HG03457 (cell line): Measurements from ENCODE around the gene ST6GAL1.

Experiments
- ATAC-seq: cut with Tn5 transposase; IDR thresholded peaks from one replicate; pipeline ENCODE4 v1.9.1; 2021; ENCODE audit warnings: moderate number of reproducible peaks; ENCODE audit not compliant: unreplicated experiment

Gene ST6GAL1

DNA sequence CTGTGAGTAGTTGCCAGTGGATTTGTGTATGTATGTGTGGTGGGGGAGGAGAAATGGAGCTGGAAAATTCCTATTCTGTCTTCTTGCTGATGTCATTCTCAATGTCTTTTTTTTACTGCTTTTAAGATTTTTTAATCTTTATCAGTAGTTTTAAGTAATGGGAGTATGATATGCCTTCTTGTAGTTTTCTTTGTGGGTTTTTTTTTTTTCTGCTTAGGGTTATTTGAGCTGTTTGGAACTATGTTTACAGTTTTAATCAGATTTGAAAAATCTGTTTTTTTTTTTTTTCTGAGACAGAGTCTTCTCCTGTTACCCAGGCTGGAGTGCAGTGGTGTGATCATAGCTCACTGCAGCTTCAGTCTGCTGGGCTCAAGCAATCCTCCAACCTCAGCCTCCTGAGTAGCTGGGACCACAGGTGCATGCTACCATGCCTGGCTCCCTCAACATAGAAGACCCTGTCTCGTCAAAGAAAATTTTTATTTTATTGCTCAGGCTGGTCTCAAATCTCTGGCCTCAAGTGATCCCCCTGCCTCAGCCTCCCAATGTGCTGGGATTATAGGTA, 171.8 kb downstream of the ST6GAL1 start:
- no peak for ATAC-seq

- no peak for ATAC-seq
Observed at GRCh38 chr3:187103251-187103650, 172.9 kb downstream of the ST6GAL1 start.

DNA sequence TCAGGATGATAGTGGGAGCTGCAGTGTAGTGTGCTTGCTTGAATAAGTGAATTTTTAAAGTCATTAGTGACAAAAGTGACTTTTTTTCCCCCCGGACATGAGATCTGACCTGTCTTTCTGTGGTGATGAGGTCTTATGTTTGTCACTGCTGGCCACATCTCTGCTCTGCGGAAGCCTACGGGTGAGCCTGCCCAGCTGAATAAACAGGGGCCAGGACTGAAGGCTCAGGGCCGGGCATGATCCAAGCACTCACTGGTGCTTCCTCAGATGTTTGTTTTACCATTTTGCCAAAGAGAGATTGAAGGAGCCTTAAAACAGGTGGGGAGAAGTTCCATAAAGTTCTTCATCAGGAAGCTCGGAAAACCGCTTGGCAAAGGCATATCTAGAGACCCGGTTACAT, 174.0 kb downstream of the ST6GAL1 start:
- no peak for ATAC-seq

- no peak for ATAC-seq
Observed at GRCh38 chr3:187104933-187105332, 174.6 kb downstream of the ST6GAL1 start.

GRCh38 chr3:187105700-187106099, 175.4 kb downstream of the ST6GAL1 start:
- ATAC-seq, result no peak

DNA sequence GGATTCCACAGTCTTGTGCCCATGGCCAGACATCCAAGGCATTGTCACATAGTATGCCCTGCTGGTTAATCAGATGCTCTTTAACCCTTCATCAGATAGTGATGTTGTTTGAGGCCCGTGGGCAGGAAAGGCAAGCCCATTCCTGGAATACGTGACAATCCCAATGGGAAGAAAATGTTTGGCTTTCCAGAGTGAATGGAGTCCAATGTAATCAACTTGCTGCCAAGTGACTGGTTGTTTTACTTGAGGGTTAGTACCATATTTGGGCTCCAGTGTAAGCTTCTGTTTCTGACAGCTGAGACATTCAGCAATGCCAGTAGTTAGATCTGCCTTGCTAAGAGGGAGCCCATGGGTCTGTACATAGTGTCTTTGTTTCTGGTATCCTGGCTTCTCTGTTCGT, 177.7 kb downstream of the ST6GAL1 start:
- no peak for ATAC-seq

- ATAC-seq, result no peak
Observed at GRCh38 chr3:187110156-187110555, 179.8 kb downstream of the ST6GAL1 start.

DNA sequence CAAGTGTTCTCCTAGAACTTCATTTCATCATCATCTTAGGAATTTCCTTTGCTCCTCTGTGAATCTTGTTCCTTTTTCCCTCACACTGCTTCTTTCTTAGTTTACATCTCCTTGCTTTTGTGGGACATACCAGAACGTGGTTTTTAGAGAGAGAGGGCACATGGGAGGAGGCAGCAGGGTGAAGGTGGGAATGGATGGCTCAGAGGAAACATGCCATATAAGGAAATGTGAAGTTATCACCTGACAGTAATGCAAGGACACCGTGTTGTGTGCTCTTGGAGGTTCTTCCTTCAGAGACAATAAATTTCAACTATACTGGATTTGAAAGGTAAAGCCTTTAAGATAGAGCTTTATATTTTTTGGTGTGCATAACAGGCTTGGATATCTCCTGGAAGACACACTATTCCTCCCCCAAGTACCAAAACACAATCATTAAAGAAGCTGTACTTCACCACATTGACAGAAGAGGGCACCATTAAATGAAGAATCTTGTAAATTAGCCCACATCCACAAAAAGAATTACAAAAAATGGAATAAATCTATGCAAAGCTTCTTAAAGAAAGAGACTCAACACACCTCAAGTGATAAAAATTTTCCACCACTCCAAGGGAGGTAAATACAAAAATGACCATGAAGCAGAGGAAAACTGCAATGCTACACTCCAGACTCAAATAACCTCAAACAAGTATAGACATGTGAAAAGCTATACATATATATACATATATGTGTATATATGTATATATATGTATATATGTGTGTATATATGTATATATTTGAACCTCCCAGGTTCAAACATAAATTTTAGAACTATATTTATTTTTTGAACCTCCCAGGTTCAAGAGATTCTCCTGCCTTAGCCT, 182.8 kb downstream of the ST6GAL1 start:
- no peak for ATAC-seq

GRCh38 chr3:187114511-187114910, 184.2 kb downstream of the ST6GAL1 start:
- ATAC-seq, result no peak

- no peak for ATAC-seq
Observed at GRCh38 chr3:187120326-187120725, 190.0 kb downstream of the ST6GAL1 start.

GRCh38 chr3:187122261-187122660, 191.9 kb downstream of the ST6GAL1 start:
- ATAC-seq, result no peak

GRCh38 chr3:187125319-187126031, 195.1 kb downstream of the ST6GAL1 start:
- ATAC-seq, result peak; percentile 68
